GM11168 (cell line): ENCODE data around the gene CALHM1.
"Not testable (repeated sequence)": the region's sequence is repeated elsewhere in the genome, so short reads cannot be mapped to it uniquely, and the experiment has no call there.

Experiments
- in situ Hi-C: fragments of 300-500 bp; cut with MboI; formaldehyde crosslinking; loops from one replicate; pipeline ENCODE4 v1.12.0; 2022; ENCODE audit warnings: low sequenced_read_pairs; ENCODE audit not compliant: unreplicated experiment

Gene CALHM1

DNA sequence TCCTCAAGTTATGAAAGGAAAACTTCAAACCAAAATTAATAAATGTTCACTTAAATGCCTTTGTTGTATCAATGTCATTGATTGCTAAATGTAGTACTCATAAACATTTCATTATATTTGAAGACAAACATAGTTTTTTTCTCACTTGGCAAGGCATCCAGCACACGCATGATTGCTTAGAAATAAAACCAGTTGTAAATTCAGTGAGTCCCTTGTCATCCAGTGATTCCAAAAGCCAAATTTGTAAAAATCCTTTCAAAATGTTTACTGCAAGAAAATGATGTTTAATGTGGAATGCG is 28.7 kb upstream of the CALHM1 start:
- in situ Hi-C loops, result no loop called here

DNA sequence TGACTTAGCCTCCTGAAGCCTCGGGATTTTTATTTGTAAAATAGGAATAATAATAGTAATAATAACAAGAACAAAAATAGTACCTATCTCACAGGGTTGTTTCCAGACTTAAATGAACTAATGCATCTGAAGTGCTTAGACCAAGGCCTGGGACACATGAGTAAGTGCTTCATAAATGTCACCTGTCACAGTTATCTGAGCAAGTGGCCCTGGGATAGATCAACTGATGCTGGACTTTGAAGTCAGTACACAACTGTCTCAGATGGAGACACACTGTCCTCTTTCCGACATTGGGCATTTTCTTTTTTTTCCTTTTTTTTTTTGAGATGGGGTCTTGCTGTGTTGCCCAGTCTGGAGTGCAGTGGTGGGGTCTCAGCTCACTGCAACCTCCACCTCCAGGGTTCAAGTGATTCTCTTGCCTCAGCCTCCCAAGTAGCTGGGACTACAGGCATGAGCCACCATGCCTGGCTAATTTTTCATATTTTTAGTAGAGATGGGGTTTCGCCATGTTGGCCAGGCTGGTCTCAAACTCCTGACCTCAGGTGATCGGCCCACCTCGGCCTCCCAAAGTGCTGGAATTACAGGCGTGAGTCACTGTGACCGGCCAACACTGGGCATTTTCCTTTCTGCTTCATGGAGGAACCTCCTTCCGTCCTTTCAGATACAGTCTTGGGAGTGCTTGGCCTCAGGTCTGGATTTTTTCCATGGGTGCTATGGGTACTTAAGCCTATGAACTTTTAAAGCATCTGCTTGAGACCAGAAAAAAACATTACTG is 28.1 kb upstream of the CALHM1 start:
- in situ Hi-C loops, result not testable (repeated sequence)

DNA sequence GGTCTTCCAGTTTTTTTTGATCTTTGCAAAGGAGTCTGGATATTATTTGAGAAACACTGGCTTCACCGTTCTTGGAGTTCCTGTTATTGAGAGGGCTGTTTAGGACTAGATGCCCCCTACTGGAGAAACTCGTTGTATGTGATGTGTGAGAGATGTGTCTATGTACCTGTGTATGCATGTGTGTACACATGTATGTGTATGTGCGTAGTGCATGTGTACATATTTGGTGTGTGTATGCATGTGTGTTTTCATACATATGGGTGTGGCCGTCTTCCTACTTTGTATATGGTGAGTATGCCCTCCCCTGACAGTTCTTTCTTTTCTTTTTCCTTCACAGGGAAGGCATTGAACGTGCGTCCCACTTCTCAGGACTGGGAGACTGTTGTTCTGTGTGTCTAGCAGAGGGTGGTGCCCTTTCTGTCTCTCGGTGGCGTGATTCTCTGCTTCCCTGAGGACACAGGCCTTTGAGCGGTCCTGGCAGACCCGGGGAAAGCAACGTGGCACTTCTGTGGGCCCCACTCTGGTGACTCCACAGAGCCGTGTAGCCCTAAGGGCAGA is 23.4 kb upstream of the CALHM1 start:
- in situ Hi-C loops, result loop anchor here (5.0 kb wide), 1 partner anchor 65 kb away; no protein-coding TSS in a partner anchor

DNA sequence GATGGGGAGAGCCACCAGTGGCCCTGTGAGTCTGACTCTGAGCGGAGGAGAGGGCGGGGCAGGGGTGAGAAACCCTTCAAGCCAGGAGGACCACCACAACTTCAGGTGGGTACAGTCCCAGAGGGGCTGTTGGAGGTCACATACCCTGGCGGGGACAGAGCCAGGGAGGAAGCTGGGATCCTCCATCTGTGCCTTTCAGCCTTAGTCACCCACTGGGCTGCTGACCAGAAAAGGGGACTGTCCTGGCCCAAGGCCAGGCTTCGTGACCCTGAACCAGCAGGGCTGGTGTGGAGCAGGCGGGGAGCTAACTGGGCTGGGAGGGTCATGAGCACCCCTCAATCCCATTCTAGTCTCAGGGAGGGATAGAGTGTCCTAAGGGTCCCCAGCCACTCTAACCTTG is 21.8 kb upstream of the CALHM1 start:
- in situ Hi-C loops, result loop anchor here (5.0 kb wide), 1 partner anchor 63 kb away; no protein-coding TSS in a partner anchor

DNA sequence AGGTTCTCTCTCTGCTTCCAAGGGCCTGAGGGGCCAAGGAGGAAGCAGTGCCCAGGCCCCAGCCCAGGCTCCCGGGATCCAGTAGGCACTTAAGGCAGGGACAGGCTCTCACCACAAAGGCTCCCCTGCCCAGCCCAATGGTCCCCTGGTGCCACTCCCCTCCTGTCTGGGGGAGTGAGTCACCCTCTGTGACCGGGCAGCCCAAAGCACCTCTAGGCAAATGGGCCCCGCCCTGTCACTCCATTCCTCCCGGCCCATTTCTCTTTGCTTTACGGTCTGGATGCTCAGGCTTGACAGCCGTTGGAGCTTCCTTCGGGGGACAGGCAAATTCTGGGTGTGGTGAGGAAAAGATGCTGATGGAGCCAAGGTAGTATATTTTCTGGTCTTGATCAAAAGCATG is 20.4 kb upstream of the CALHM1 start, which contains the start of gene CALHM3:
Gene CALHM3, minus strand, starts transcription at position 106 of the 400 bp plus-strand sequence. CDS start 208 bp downstream, outside the sequence.
- in situ Hi-C loops, result no loop called here

DNA sequence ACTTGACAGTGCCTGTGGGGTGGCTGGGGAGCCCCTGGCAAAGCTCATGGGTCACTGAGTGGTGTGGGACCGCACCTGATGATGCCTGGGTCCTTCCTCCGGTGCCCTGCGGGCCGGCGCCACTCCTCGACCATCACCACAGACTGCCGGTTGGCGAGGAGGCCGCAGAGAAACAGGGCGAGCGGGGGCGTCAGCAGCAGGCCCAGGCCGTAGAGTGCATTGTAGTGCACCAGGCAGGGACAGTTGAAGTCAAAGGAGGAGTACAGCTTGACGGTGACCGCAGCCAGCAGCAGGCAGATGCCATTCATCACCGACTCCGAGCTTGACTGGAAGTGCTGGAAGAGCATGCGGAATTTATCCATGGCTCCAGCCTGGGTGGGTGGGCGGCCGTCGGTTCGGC is 20.0 kb upstream of the CALHM1 start:
- in situ Hi-C loops, result no loop called here

DNA sequence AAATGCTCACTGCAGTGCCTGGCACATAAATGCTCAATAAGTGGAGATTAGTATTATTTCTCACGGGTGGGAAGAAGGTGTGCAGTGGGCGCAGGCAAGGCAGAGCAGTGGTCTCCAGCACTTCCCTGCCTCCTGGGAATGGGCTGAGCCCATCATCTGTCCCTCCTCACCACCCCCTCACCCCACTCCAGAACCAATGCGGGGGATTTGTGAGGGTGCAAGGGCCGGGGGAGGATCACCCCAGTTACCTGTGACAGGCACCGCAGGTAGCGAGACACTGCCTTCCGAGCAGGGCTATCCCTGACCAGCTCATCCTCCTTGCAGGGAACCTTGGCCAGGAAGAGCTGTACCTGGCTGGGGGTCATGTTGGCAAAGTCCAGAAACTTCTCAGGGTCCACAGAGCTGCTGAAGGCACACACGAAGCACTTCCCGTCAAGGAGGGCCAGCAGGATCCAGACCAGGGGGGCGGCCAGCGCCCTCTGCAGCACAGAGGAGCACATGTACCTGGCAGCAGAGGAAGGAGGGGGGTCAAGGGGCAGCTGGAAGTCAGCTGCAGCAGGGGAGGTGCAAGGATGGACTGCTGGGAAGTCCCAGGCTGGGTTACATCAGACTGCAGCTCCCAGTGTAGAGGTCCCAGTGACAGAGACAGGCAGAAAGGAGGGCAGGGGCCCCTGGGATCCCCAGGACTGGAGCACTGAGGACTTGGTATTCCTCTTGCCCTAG is 17.5 kb upstream of the CALHM1 start:
- in situ Hi-C loops, result no loop called here

DNA sequence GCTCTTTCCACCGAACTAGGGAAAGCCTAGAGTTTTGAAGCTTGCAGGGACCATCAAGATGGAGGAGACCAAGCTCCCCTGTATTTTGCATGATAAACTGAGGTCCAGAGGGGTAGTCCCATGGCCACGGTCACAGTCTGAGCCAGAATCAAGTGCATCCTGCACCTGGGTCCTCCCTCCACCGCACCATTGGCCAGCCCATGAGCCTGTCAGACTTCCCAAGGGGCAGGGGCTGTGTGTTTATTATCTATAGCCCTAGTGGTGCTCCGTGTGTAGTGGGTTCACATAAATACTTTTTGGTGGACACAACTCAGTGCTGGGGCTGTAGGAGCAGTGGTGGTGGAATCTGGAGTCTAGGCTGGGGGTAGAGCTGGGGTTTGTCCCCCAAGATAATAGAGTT is 16.7 kb upstream of the CALHM1 start:
- in situ Hi-C loops, result no loop called here

DNA sequence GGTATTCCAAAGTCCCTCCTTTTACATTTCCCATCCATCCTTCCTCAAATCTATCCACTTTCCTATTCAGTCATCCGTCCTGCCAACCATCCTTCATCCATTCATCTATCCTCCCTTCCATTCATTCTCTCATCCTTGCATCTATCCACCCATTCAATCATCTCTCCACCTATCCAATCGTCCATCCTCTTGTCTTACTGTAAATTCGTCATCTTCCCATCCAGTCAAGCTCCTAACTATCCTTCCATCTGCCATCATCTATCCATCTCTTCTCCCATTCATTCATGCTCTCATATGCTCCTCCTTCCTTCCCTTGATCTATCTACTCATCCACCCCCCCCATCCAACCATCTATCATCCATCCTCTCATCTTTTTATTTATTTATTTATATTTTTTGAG is 15.4 kb upstream of the CALHM1 start:
- in situ Hi-C loops, result no loop called here

DNA sequence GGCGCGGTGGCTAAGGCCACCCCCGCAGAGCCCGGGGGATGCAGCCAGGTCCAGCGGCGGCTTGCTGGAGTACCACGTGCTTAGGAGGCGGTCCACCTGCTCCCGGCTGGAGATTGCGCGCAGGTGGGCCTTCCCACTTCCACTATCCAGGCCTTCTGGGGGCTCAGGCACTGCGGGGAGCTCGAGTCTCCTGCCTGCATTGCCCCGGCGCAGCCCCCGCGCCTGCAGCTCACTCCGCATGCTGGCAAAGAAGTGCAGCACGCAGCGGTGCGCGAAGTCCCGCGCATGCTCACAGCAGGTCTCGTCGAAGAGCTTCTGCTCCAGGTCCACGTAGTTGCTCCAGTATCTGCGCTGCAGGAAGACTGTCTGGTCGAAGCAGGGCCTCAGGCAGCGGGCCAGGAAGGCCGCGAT is 14.6 kb upstream of the CALHM1 start:
- in situ Hi-C loops, result no loop called here

DNA sequence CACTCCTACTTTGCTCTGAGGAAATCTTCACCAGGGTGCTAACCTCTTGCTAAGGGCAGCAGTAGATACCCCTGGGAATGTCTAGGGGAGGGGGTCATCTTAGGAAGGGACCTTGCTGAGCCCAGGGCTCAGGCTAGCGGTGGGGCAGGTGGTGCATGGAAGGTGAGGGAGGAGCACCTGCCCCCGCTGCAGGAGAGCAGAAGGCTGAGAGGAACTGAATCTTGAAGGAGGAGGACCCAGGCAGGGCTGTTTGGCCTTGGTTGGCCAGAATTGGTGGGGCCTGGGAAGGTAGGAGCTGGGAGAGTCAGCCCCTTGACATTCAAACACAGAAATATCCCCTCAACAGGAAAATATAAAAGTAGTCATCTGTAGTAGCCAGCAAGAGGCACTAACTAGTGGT is 13.3 kb upstream of the CALHM1 start:
- in situ Hi-C loops, result no loop called here

DNA sequence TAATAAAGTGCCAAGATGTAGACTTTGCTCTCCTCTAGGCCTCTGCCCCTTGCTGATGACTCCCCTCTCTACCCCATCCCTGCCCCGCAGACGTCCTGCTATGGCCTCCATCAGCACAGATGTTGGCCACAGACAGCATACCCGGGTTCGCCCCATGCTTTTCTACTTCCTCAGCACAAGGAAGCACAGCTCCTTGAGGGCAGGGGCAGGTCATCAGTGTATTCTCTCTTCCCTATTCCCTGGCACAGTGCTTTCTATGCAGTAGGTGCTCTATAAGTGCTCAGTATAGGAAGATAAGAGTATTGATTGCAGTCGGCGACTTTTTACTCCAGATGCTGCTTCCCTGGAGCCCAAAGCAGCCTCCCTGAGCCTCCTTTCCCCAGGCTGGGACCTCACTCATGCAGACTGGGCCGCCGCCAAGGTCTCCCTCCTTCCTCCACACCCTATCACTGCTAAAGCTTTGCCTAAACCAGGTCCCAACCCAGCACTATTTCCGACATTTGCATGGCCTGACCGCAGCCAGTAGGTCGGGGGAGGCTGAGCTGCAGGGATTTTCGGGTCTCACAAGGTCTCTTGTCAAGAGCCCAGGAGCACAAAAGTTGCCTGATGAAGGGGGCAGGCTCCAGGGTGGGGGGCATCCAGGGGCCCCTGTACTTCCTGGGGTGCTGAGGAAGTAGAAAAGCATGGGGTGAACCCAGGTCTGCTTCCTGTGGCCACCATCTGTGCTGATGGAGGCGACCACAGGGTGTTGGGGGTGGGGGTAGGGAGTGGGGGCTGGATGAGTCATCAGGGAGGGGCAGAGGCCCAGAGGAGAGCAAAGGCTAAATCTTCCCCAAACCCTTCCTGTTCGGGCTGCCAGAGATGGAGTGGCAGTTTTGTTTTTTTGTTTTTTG is 12.3 kb upstream of the CALHM1 start:
- in situ Hi-C loops, result no loop called here

DNA sequence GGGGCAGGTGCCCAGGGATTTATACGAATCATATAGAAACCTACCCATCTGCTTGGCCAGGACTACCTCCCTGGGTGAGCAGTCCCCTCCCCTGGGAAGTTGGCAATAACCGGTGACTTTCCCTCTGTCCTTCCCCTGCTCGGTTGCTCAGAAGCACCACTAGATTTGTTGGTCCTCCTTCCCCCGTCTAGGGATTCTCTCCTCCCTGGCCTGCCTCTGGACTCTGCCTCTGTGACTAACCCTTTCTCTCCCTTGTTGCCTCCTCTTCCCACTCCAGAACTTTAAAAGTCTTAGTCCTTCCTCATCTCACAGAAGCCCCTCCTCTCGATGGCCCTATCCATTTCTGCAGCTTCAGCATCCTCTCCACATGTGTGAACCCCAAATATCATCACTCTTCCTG is 10.5 kb upstream of the CALHM1 start:
- in situ Hi-C loops, result no loop called here

DNA sequence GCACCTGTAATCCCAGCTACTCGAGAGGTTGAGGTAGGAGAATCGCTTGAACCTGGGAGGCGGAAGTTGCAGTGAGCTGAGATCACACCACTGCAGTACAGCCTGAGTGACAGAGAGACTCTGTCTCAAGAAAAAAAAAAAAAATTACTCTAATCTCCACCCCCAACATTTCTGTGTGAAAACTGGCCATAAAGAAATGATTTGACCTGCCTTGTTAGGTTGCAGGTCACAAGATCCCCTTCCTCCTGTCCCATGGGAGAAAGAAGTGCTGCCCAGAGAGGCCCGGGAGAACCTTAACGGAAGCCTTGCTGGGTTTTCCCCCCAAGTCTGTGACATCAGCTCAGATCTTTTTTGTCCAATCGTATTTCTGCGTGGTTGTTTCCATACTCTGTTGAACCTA is 8.7 kb upstream of the CALHM1 start:
- in situ Hi-C loops, result no loop called here

DNA sequence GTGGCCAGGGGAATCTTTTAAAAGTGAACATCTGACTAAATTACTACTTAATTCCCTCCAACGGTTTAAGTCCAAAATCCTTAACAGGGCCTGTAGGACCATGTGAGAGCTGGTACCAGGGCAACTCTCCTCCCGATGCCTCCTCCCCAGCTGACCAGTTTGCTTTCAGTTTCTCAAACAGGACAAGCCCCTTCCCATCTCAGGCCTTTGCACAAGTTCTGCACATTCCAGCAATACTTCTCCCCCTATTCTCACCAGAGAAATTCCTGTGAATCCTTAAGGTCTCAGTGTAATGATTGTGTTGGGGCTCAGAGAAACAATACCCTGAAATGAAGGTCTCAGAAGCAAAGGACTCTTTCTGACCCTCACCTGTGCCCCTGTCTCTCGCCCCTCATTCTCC is 8.0 kb upstream of the CALHM1 start:
- in situ Hi-C loops, result no loop called here

DNA sequence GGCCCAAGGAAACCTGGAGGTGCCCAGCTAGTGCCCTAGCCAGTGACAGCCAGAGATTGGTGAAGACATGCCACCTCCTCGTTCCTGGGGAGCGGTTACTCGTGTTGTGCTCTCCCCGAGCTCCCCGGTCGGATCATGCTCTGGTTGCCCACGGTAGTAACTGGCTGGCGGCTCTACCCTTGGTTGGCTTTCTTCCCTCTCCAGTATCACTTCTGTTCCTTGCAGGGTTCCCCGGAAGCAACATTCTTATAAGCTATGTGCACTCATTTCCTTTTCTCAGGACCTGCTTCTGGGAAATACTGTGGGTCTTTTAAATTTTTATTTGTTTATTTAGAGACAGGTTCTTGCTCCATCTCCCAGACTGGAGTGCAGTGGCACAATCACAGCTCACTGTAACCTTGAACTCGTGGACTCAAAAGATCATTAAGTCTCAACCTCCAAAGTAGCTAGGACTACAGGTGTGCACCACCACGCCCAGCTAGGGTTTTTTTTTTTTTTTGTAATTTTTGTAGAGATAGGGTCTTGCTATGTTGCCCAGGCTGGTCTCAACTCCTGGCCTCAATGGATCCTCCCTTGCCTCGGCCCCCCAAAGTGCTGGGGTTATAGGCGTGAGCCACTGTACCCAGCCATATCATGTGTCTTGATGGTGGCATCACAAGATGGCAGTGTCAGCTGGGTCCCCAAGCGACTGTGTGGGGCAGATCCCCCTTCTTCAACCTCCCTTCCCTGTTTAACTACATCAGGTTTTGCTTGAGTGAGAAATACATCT is 6.9 kb upstream of the CALHM1 start:
- in situ Hi-C loops, result no loop called here

DNA sequence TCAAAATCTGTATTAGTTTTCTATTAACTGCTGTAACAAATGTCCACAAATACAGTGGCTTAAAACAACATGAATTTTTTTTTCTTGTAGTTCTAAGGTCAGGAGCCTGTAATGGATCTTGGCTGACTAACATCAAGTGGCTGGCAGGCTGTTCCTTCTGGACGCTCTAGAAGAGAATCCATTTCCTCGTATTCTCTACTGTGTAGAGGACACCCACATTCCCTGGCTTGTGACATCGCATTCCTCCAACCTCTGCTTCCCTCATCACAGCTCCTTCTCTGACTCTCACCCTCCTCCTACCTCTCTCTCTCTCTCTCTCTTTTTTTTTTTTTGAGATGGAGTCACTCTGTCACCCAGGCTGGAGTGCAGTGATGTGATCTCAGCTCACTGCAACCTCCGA is 4.8 kb upstream of the CALHM1 start:
- in situ Hi-C loops, result no loop called here

DNA sequence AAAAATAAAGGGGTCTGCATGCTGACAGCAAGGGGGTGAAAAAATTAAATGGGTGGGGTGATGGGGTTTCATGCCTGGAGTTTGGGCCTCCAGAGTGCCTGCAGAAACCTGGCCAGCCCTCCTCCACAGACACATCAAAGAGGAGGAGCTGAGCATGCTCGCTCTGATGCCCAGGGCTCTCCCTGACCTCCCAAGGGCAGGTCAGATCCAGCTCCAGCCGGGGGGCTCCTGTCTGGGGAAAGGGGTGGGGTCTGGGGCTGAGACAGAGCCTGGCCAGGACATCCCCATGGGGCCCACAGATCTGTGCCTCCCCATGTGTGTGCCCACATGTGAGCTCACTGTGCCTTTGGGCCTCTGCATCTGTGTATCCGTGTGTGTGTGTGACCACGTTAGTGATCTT is 915 bp upstream of the CALHM1 start:
- in situ Hi-C loops, result no loop called here

DNA sequence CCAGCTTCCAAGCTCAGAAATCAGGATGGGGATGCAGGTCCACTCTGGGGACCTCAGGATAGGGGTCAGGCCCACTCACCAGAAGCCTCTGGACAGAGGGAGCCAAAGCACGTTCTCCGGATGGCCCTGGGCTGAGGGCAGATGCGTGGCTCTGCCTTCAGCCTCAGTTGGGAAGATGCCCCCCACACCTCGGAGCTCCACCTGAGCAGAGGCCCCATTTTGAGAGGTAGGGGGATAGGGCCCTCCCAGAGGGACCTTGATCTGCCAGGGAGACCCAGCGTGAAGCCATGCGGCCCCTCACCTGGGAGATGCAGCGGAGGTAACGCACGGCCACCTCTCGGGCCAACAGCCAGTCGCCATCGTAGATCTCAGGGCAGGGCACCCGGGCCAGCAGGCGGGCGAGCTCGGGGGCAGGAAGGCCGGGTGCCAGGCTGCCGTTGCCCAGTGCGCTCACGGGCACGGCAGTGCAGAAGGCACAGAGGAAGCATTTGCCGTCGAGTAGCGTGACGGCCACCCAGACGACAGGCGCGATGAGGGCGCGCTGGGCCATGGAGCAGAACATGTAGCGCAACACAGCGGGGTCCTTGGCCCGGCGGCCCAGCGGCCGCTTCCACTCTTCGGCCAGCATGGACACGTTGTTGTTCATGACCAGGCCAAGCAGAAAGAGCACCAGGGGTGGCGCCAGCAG is 660 bp downstream of the CALHM1 start:
- in situ Hi-C loops, result no loop called here
